HepG2 (cell line): ENCODE data around the gene AFDN. TPM values are rescaled to one million over a fixed set of nuclear protein-coding genes. Genes with fewer than 3 reads are reported as not detected.
A peak's percentile ranks its signal among the peaks of the same experiment; 100 is the strongest.

Experiments used
- ATF4 ChIP-seq, 2 experiments: fragments of 450-650 bp in 1 of 2; sonication (generic) in 1 of 2; formaldehyde crosslinking; IDR thresholded peaks; 2 replicates each; pipeline versions ENCODE4 v1.5.0 to v1.8.0; 2020 to 2022; ENCODE audit warnings: mild to moderate bottlenecking in 1 of 2, missing genetic modification reagents in 1 of 2
- DBP ChIP-seq: sonication (generic); formaldehyde crosslinking; IDR thresholded peaks from 2 replicates; pipeline ENCODE4 v1.4.0; 2020; ENCODE audit warnings: missing genetic modification reagents; ENCODE audit errors: not compliant biosample characterization
- GMEB2 ChIP-seq: IDR thresholded peaks from 2 replicates; pipeline ENCODE4 v1.6.1; 2016; ENCODE audit warnings: missing biosample characterization, missing genetic modification reagents, low read depth
- KLF13 ChIP-seq: sonication (generic); formaldehyde crosslinking; IDR thresholded peaks from 2 replicates; pipeline ENCODE4 v1.4.0; 2020; ENCODE audit warnings: mild to moderate bottlenecking, missing genetic modification reagents
- ZBTB3 ChIP-seq: sonication (generic); formaldehyde crosslinking; IDR thresholded peaks from 2 replicates; pipeline ENCODE4 v1.4.0; 2020; ENCODE audit warnings: low read depth, mild to moderate bottlenecking, moderate library complexity, missing genetic modification reagents, borderline replicate concordance
- ZBTB8A ChIP-seq: sonication (generic); formaldehyde crosslinking; IDR thresholded peaks from 2 replicates; pipeline ENCODE4 v1.4.0; 2020; ENCODE audit warnings: mild to moderate bottlenecking, low read depth, missing genetic modification reagents, borderline replicate concordance
- ZNF619 ChIP-seq: sonication (generic); formaldehyde crosslinking; IDR thresholded peaks from 2 replicates; pipeline ENCODE4 v1.4.0; 2020; ENCODE audit warnings: mild to moderate bottlenecking, missing genetic modification reagents
- ZNF737 ChIP-seq: sonication (generic); formaldehyde crosslinking; IDR thresholded peaks from 2 replicates; pipeline ENCODE4 v1.5.0; 2020; ENCODE audit warnings: missing genetic modification reagents, mild to moderate bottlenecking, borderline replicate concordance
- ZSCAN20 ChIP-seq: sonication (generic); formaldehyde crosslinking; IDR thresholded peaks from 2 replicates; pipeline ENCODE4 v1.4.0; 2020; ENCODE audit warnings: missing genetic modification reagents, mild to moderate bottlenecking, borderline replicate concordance
- polyA plus RNA-seq, 8 experiments: library from polyadenylated mRNA; depleted of rRNA in 3 of 8; stranded (reverse) in 7 of 8; unstranded in 1 of 8; fragments of >200 nt; fragmentation: Illumina TruSeq in 4 of 8; extraction: Trizol in 4 of 8; gene quantifications; 2 replicates each; pipeline versions ENCODE4 v1.2.1 to v1.2.3, GENCODE V29; 2011 to 2016; ENCODE audit warnings: low read depth in 4 of 8, missing spikeins in 1 of 8, mixed read lengths in 1 of 8; ENCODE audit not compliant: insufficient read depth in 1 of 8
- total RNA-seq, 5 experiments: library from RNA; depleted of rRNA; stranded (reverse); fragments of >200 nt; fragmentation: Illumina TruSeq; extraction: Trizol; gene quantifications; 2 replicates each; pipeline ENCODE4 v1.2.3, GENCODE V29; 2016; ENCODE audit warnings: low read depth in 1 of 5

AFDN gene
- total and polyA plus RNA-seq, 2 of the 13 experiments (the other 11 are each of a cell fraction or from before 2014, with no cell fraction given), result 136 to 151 TPM

GRCh38 chr6:167791780-167792478, 34.8 kb upstream of the AFDN start (continued):
- TF ChIP-seq ZSCAN20 (CRISPR knock-in tag), result no peak
- TF ChIP-seq ZNF619 (CRISPR knock-in tag), result no peak
- TF ChIP-seq ZBTB8A, result no peak
- 0 out of 4 replicates have a peak, but pooled peaks of 1 of the 2 experiments have one; percentile 1 for TF ChIP-seq ATF4 (CRISPR knock-in tag; IDR thresholded peaks at IDR 0.05)
- no peak for TF ChIP-seq KLF13
- no peak for TF ChIP-seq DBP (CRISPR knock-in tag)
- TF ChIP-seq ZNF737 (CRISPR knock-in tag), result no peak
- no peak for TF ChIP-seq ZBTB3 (CRISPR knock-in tag)
- TF ChIP-seq GMEB2 (CRISPR knock-in tag), result no peak
- TF ChIP-seq, all 625 proteins: peak for 4
